ENCODE results near the gene EPN1. TPM values are rescaled to one million over a fixed set of nuclear protein-coding genes. Genes with fewer than 3 reads are reported as not detected.

Gene EPN1
- total and polyA plus RNA-seq, 8 donors = 17.8 to 363 (median 183) TPM

- TF ChIP-seq POLR2AphosphoS5 (IDR thresholded peaks at IDR 0.05) (peak in 2 of 3 donors; percentile 78 to 86), CTCF (IDR thresholded peaks at IDR 0.05) (peak in 2 of 7 experiments; percentile 22 to 37), EP300 (IDR thresholded peaks at IDR 0.05) (no peak), POLR2A (IDR thresholded peaks at IDR 0.05) (no peak)
- peak overlapping the region; percentile 70 to 98 (median 88) for H3K4me3 ChIP-seq
- H3K9me3 ChIP-seq = no peaks in the 10 kb centered on the region
- peaks cover 56 to 92% (median 81%) of the 10 kb centered on the region in 4 donors for H3K4me1 ChIP-seq
- H3K27me3 ChIP-seq = no peaks in the 10 kb centered on the region
- H3K36me3 ChIP-seq = peaks cover 35 to 73% (median 67%) of the 10 kb centered on the region in 4 donors
- intact Hi-C loops (cut with DNase I; ENCODE audit: low total_unique reads) = no loop called here
- WGBS, 5 donors = 30 to 50% (median 33%) methylated on average over 5 of the region's 5 CpGs
- peak overlapping the region; percentile 89 to 95 (median 92) for H3K27ac ChIP-seq
- peak in 1 of 2 donors; percentile 90 for DNase-seq
These were observed 1.4 kb downstream of the EPN1 start for GRCh38 chr19:55676383-55676782.

GRCh38 chr19:55676889-55677505 lies 2.0 kb downstream of the EPN1 start:
- Histone ChIP-seq H3K4me3 (peak overlapping the region; percentile 22 to 98 (median 76)), H3K36me3 (peaks cover 36 to 73% (median 67%) of the 10 kb centered on the region in 4 donors), H3K27me3 (no peaks in the 10 kb centered on the region), H3K4me1 (peaks cover 59 to 92% (median 83%) of the 10 kb centered on the region in 4 donors), H3K9me3 (no peaks in the 10 kb centered on the region), H3K27ac (peak overlapping the region; percentile 89 to 95 (median 92))
- 35 to 52% (median 43%) methylated on average over 7 of the region's 7 CpGs for WGBS, 5 donors
- intact Hi-C loops (cut with DNase I; ENCODE audit: low total_unique reads) = no loop called here
- TF ChIP-seq CTCF (IDR thresholded peaks at IDR 0.05) = no peak
- TF ChIP-seq POLR2A (IDR thresholded peaks at IDR 0.05) = no peak
- TF ChIP-seq POLR2AphosphoS5 (IDR thresholded peaks at IDR 0.05) = no peak
- TF ChIP-seq EP300 (IDR thresholded peaks at IDR 0.05) = no peak
- DNase-seq = no peak

- 16 to 48% (median 36%) methylated on average over 6 of the region's 6 CpGs for WGBS, 5 donors
- H3K4me1 ChIP-seq = peaks cover 65 to 93% (median 86%) of the 10 kb centered on the region in 4 donors
- H3K36me3 ChIP-seq = peaks cover 42 to 73% (median 68%) of the 10 kb centered on the region in 4 donors
- H3K27ac ChIP-seq = peak overlapping the region; percentile 67 to 95 (median 92)
- DNase-seq = peak; percentile 43 to 67
- TF ChIP-seq POLR2A (IDR thresholded peaks at IDR 0.05) (no peak), EP300 (IDR thresholded peaks at IDR 0.05) (no peak), POLR2AphosphoS5 (IDR thresholded peaks at IDR 0.05) (peak in 1 of 3 donors; percentile 14), CTCF (IDR thresholded peaks at IDR 0.05) (no peak)
- no peaks in the 10 kb centered on the region for H3K27me3 ChIP-seq
- peak overlapping the region; percentile 22 to 98 (median 76) for H3K4me3 ChIP-seq
- no peaks in the 10 kb centered on the region for H3K9me3 ChIP-seq
- intact Hi-C loops (cut with DNase I; ENCODE audit: low total_unique reads) = no loop called here
These were observed 2.6 kb downstream of the EPN1 start for GRCh38 chr19:55677572-55678028.

GRCh38 chr19:55678121-55678671 lies 3.2 kb downstream of the EPN1 start:
- Histone ChIP-seq H3K9me3 (no peaks in the 10 kb centered on the region), H3K27me3 (no peaks in the 10 kb centered on the region), H3K27ac (peak overlapping the region; percentile 67 to 95 (median 92)), H3K4me1 (peaks cover 71 to 94% (median 88%) of the 10 kb centered on the region in 4 donors), H3K36me3 (peaks cover 46 to 75% (median 68%) of the 10 kb centered on the region in 4 donors), H3K4me3 (peak overlapping the region in 3 of 4 donors; percentile 22 to 81 (median 70))
- intact Hi-C loops (cut with DNase I; ENCODE audit: low total_unique reads) = no loop called here
- no peak for TF ChIP-seq CTCF (IDR thresholded peaks at IDR 0.05)
- TF ChIP-seq POLR2A (IDR thresholded peaks at IDR 0.05) = no peak
- TF ChIP-seq POLR2AphosphoS5 (IDR thresholded peaks at IDR 0.05) = no peak
- no peak for TF ChIP-seq EP300 (IDR thresholded peaks at IDR 0.05)
- 65 to 79% (median 75%) methylated on average over 14 to 21 of the region's 21 CpGs for WGBS, 5 donors
- peak; percentile 43 to 61 for DNase-seq

All from stomach (tissue), 9 donors.